ENCODE results near the gene GPR157. TPM values are rescaled to one million over a fixed set of nuclear protein-coding genes. Genes with fewer than 3 reads are reported as not detected.

The GPR157 gene
- polyA plus RNA-seq, 2 of the 4 experiments (the other 2 are of a cell fraction): 3.6 to 4.7 TPM

DNA sequence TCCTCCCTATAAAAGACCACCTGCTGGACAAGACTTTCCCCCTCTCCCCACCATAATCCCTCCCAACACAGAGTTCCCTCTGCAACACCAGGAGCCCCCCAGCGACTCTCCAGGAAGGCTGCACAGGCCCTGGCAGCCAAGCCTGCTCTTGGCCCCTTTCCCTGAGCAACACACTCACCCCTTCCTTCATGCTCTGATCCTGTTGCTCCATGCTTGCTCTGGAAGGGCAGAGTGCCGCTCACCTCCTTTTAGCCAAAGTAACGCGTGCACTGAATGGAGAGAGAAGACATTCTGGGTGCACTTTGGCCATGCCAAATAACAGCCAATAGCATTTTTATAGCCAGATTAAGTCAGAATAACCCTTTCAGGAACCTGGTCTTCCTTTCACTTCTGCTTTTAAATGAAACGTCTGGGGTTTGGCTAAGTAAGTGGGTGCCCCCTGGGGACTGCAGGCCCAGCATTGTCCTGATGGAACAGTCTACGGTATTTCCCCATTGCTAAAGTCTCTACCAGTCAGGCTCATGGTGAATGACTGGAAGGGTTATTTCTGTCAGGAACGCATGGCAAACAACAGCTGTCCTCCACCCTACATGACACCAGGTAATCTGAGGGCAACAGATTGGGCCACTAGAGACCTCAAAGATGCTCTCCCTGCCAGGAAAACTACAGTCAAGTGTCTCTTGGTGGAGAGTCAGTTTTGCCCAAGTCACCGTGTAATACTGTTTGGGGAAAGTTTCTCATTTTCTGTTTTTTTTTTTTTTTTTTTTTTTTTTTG is 59.4 kb downstream of the GPR157 start, which contains the start of gene SLC2A5:
TSS of gene SLC2A5 (minus strand) at position 310 of the 775 bp plus-strand sequence. CDS start at position 211, 99 bp downstream.
- FAIRE-seq (no peak), DNase-seq (ENCODE audit: low read depth in 1 of 2, low spot score in 1 of 2) (no peak), ATAC-seq (no peak)
- no peaks in the 10 kb centered on the region for H3K9me3 ChIP-seq
- no peak within 1 kb of the TSS for H3K4me2 ChIP-seq
- 82% methylated on average over 8 of the region's 8 CpGs for WGBS (ENCODE audit: missing lambda C conversion rate)
- TF ChIP-seq HDAC2 (IDR thresholded peaks at IDR 0.05) (no peak), TP53 (CRISPR knock-in tag; IDR thresholded peaks at IDR 0.05) (no peak), SMC3 (IDR thresholded peaks at IDR 0.05) (no peak), EHMT2 (IDR thresholded peaks at IDR 0.05; ENCODE audit: low read depth) (no peak), EP300 (IDR thresholded peaks at IDR 0.05) (no peak), SREBF2 (IDR thresholded peaks at IDR 0.05) (no peak), CEBPB (IDR thresholded peaks at IDR 0.05) (no peak), NPAS2 (CRISPR knock-in tag; IDR thresholded peaks at IDR 0.05; ENCODE audit: borderline replicate concordance) (no peak)
- TF ChIP-seq, protein P1, sequence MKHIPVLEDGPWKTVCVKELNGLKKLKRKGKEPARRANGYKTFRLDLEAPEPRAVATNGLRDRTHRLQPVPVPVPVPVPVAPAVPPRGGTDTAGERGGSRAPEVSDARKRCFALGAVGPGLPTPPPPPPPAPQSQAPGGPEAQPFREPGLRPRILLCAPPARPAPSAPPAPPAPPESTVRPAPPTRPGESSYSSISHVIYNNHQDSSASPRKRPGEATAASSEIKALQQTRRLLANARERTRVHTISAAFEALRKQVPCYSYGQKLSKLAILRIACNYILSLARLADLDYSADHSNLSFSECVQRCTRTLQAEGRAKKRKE (CRISPR knock-in tag; IDR thresholded peaks at IDR 0.05; ENCODE audit: low read depth): no peak
- H3K27ac ChIP-seq: no peak within 1 kb of the TSS
- H3K4me1 ChIP-seq: no peaks in the 10 kb centered on the region
- H3K4me3 ChIP-seq: no peak within 1 kb of the TSS
- POLR2A ChIA-PET: no interaction called here
- CTCF ChIA-PET: interaction anchor here (1.0 kb wide), 1 partner anchor 64 kb away, joined by 4 read pairs; no protein-coding TSS in a partner anchor

DNA sequence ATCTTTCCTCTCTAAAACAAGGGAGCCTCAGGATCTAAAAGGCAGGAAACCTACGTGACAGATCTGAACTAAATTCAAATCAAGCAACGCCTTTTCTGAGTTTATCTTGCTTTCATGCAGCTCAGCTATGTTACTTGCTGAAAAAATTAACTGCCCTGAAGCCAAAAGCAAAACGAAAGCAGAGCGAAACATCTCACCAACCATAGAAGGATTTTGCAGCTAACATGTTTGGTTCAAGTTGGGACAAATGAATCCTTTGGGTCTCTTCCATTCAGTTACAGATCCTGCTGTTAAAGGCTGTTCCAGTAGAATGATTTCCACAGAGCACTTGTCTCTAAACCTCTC is 59.9 kb downstream of the GPR157 start:
- no peak overlapping the region for H3K27ac ChIP-seq
- WGBS (ENCODE audit: missing lambda C conversion rate): 74% methylated on average over 4 of the region's 4 CpGs
- ATAC-seq (no peak), FAIRE-seq (no peak), DNase-seq (ENCODE audit: low read depth in 1 of 2, low spot score in 1 of 2) (no peak)
- POLR2A ChIA-PET: no interaction called here
- no peak for TF ChIP-seq RNF2 (IDR thresholded peaks at IDR 0.05; ENCODE audit: borderline replicate concordance, low read depth)
- no peak for TF ChIP-seq HES2 (IDR thresholded peaks at IDR 0.05)
- no peak for TF ChIP-seq NFE2L2 (conservative IDR thresholded peaks at IDR 0.05; ENCODE audit: low read length)
- no peak for TF ChIP-seq SREBF2 (IDR thresholded peaks at IDR 0.05)
- TF ChIP-seq PBX3 (IDR thresholded peaks at IDR 0.05): no peak
- TF ChIP-seq ZFP36 (IDR thresholded peaks at IDR 0.05; ENCODE audit: borderline replicate concordance, partially characterized antibody): no peak
- TF ChIP-seq PHF8 (IDR thresholded peaks at IDR 0.05; ENCODE audit: borderline replicate concordance, low read depth): no peak
- no peaks in the 10 kb centered on the region for H3K9me3 ChIP-seq
- H3K4me1 ChIP-seq: no peaks in the 10 kb centered on the region
- H3K4me3 ChIP-seq: no peak overlapping the region
- CTCF ChIA-PET: no interaction called here
- no peak overlapping the region for H3K4me2 ChIP-seq

GRCh38 chr1:9066945-9067807 is 61.7 kb downstream of the GPR157 start:
- 84% methylated on average over 24 of the region's 24 CpGs for WGBS (ENCODE audit: missing lambda C conversion rate)
- ChIA-PET CTCF (interaction anchor here (0.6 to 1.9 kb wide), 2 partner anchors 8 to 488 kb away, joined by 3 to 5 read pairs; no protein-coding TSS in a partner anchor), POLR2A (no interaction called here)
- FAIRE-seq (no peak), DNase-seq (ENCODE audit: low read depth in 1 of 2, low spot score in 1 of 2) (no peak), ATAC-seq (no peak)
- H3K4me1 ChIP-seq: 0 out of 3 replicates have a peak, but pooled peaks cover 3% of the 10 kb centered on the region
- H3K9me3 ChIP-seq: no peaks in the 10 kb centered on the region
- H3K27ac ChIP-seq: no peak overlapping the region
- no peak overlapping the region for H3K4me3 ChIP-seq
- H3K4me2 ChIP-seq: no peak overlapping the region
- TF ChIP-seq SREBF2 (IDR thresholded peaks at IDR 0.05): no peak
- TF ChIP-seq ZC3H11A (IDR thresholded peaks at IDR 0.05): no peak
- TF ChIP-seq, protein P2, sequence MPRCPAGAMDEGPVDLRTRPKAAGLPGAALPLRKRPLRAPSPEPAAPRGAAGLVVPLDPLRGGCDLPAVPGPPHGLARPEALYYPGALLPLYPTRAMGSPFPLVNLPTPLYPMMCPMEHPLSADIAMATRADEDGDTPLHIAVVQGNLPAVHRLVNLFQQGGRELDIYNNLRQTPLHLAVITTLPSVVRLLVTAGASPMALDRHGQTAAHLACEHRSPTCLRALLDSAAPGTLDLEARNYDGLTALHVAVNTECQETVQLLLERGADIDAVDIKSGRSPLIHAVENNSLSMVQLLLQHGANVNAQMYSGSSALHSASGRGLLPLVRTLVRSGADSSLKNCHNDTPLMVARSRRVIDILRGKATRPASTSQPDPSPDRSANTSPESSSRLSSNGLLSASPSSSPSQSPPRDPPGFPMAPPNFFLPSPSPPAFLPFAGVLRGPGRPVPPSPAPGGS (IDR thresholded peaks at IDR 0.05): no peak
- no peak for TF ChIP-seq MYC (IDR thresholded peaks at IDR 0.05; ENCODE audit: borderline replicate concordance, low read length)
- TF ChIP-seq REST (IDR thresholded peaks at IDR 0.05): no peak
- TF ChIP-seq HOXB13 (CRISPR knock-in tag; IDR thresholded peaks at IDR 0.05; ENCODE audit: low read depth): no peak
- no peak for TF ChIP-seq KDM1A (IDR thresholded peaks at IDR 0.05; ENCODE audit: low read depth)
- no peak for TF ChIP-seq HOXB5 (CRISPR knock-in tag; IDR thresholded peaks at IDR 0.05)
- TF ChIP-seq HES2 (IDR thresholded peaks at IDR 0.05): no peak
- TF ChIP-seq TFCP2L1 (CRISPR knock-in tag; IDR thresholded peaks at IDR 0.05): no peak
- no peak for TF ChIP-seq GATA3 (IDR thresholded peaks at IDR 0.05; ENCODE audit: borderline replicate concordance)
